ENCODE measurements around the gene DHX35. TPM values are rescaled to one million over a fixed set of nuclear protein-coding genes. Genes with fewer than 3 reads are reported as not detected.

The DHX35 gene
- total RNA-seq, 6 experiments from 2014 or later: 3.2 to 7.5 (median 4.8) TPM

DNA sequence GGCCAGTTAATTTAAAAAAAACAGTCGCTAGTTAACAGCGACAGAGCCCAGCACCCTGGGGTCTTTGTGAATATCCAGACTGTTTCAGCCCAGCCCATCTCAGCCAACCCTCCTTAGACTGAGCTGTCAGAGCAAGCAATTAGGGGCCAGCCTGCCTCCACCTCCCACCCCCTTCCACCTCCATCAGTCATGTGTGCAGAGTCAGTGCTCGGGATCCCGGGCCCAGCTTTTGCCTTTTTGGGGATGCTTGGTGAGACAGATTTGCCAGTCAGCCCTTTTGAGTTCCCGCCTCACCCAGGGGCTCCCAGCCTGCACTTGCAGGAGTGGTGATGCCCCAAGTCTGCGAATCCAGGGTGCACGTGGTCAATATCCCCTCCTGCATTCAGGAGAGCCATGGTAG lies 42.5 kb upstream of the DHX35 start:
- Histone ChIP-seq H3K36me3 (no peaks in the 10 kb centered on the region), H3K27me3 (no peaks in the 10 kb centered on the region), H3K4me1 (no peaks in the 10 kb centered on the region), H3K27ac (no peak overlapping the region), H3K4me3 (no peak overlapping the region), H3K9me3 (no peaks in the 10 kb centered on the region)
- DNase-seq: no peak
- no peak for TF ChIP-seq POLR2A (IDR thresholded peaks at IDR 0.05)
- TF ChIP-seq, protein P1, sequence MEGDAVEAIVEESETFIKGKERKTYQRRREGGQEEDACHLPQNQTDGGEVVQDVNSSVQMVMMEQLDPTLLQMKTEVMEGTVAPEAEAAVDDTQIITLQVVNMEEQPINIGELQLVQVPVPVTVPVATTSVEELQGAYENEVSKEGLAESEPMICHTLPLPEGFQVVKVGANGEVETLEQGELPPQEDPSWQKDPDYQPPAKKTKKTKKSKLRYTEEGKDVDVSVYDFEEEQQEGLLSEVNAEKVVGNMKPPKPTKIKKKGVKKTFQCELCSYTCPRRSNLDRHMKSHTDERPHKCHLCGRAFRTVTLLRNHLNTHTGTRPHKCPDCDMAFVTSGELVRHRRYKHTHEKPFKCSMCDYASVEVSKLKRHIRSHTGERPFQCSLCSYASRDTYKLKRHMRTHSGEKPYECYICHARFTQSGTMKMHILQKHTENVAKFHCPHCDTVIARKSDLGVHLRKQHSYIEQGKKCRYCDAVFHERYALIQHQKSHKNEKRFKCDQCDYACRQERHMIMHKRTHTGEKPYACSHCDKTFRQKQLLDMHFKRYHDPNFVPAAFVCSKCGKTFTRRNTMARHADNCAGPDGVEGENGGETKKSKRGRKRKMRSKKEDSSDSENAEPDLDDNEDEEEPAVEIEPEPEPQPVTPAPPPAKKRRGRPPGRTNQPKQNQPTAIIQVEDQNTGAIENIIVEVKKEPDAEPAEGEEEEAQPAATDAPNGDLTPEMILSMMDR (IDR thresholded peaks at IDR 0.05): no peak
- intact Hi-C loops (cut with DNase I): no loop called here
- ATAC-seq: no peak
- WGBS (ENCODE audit: insufficient coverage, low coverage, low lambda C conversion rate, missing lambda C conversion rate): 85% methylated on average over 2 of the region's 7 CpGs

DNA sequence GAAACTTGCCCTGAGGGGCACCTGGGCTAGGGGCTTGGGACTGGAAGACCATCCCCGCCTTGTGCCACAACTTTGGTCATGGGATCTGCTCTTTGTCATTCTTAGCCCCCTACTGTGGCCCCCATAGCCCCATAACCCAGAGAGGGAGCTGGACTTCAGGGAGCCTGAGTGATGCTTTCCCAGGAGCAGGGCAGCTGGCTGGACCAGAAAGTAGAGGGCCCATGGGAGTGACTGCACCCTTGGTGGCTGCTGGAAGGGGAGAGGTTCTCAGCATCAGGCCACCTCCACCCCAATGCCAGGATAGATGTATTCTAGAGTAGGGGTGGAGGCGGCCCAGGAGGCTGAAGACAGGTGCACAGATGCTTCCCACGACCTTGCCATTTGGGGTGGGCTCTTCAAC lies 41.7 kb upstream of the DHX35 start:
- TF ChIP-seq, protein P1 (IDR thresholded peaks at IDR 0.05): no peak
- TF ChIP-seq POLR2A (IDR thresholded peaks at IDR 0.05): no peak
- ATAC-seq: no peak
- intact Hi-C loops (cut with DNase I): no loop called here
- WGBS (ENCODE audit: insufficient coverage, low coverage, low lambda C conversion rate, missing lambda C conversion rate): 84% methylated on average over 2 of the region's 3 CpGs
- no peaks in the 10 kb centered on the region for H3K4me1 ChIP-seq
- no peak overlapping the region for H3K4me3 ChIP-seq
- no peak overlapping the region for H3K27ac ChIP-seq
- H3K27me3 ChIP-seq: no peaks in the 10 kb centered on the region
- no peak for DNase-seq
- H3K9me3 ChIP-seq: no peaks in the 10 kb centered on the region
- H3K36me3 ChIP-seq: no peaks in the 10 kb centered on the region

DNA sequence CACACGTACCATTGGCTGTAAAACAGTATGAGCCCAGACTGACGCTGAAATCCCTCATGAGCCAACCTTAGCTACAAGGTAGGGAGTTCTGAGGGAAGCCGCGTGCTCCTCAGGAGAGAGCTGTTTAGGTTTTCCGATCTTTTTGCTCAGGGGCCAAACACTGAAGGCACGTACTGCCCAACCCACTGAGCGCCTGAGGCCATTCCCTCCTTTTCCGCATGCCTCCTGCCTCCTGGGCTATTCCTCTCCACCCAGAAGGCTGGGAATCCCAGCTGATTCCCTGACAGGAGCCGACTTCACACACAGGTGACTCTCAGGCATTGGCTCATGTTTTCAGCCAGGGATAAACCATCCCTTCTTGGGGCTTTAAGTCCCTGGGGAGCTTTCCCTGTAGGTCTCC lies 41.3 kb upstream of the DHX35 start:
- no peak overlapping the region for H3K4me3 ChIP-seq
- ATAC-seq: no peak
- intact Hi-C loops (cut with DNase I): no loop called here
- no peaks in the 10 kb centered on the region for H3K4me1 ChIP-seq
- DNase-seq: no peak
- H3K27me3 ChIP-seq: no peaks in the 10 kb centered on the region
- H3K27ac ChIP-seq: no peak overlapping the region
- H3K9me3 ChIP-seq: no peaks in the 10 kb centered on the region
- H3K36me3 ChIP-seq: no peaks in the 10 kb centered on the region
- TF ChIP-seq, protein P1 (IDR thresholded peaks at IDR 0.05): no peak
- no peak for TF ChIP-seq POLR2A (IDR thresholded peaks at IDR 0.05)
- 89% methylated on average over 9 of the region's 9 CpGs for WGBS (ENCODE audit: insufficient coverage, low coverage, low lambda C conversion rate, missing lambda C conversion rate)

DNA sequence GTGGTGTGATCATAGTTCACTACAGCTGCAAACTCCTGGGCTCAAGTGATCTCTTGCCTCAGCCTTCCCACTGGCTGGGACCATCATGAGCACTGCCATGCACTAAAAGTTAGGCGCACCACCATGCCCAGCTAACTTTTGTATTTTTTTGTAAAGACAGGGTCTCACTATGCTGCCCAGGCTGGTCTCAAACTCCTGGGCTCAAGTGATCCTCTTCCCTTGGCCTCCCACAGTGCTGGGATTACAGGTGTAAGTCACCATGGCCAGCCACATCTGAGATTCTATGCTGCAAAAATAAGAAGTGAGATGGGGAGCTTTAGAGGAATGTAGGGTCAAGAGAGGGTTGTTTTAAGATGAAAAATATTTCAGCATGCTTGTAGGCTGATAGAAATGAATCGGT lies 37.4 kb upstream of the DHX35 start:
- intact Hi-C loops (cut with DNase I): no loop called here
- Histone ChIP-seq H3K4me3 (no peak overlapping the region), H3K4me1 (peaks cover 0 to 9% (median 2%) of the 10 kb centered on the region in 4 donors), H3K36me3 (no peaks in the 10 kb centered on the region), H3K9me3 (no peaks in the 10 kb centered on the region), H3K27ac (no peak overlapping the region), H3K27me3 (no peaks in the 10 kb centered on the region)
- DNase-seq: no peak
- TF ChIP-seq, protein P1 (IDR thresholded peaks at IDR 0.05): no peak
- TF ChIP-seq POLR2A (IDR thresholded peaks at IDR 0.05): no peak
- no peak for ATAC-seq
- 86% methylated on average over 2 of the region's 2 CpGs for WGBS (ENCODE audit: insufficient coverage, low coverage, low lambda C conversion rate, missing lambda C conversion rate)
